Vagina (tissue), 2 donors: ENCODE measurements around the gene OR52A5.

ENCODE experiments used
- CTCF ChIP-seq, 3 experiments: fragments of 450-650 bp in 2 of 3; fragments of 200-600 bp in 1 of 3; sonication (generic) in 1 of 3; IDR thresholded peaks; one replicate each; pipeline ENCODE4 v1.5.1; 2017 to 2019; ENCODE audit warnings: antibody characterized with exemption in 3 of 3, mild to moderate bottlenecking in 2 of 3, moderate library complexity in 2 of 3
- POLR2A ChIP-seq, 2 donors: fragments of 450-650 bp; IDR thresholded peaks; one replicate each; pipeline ENCODE4 v1.6.1; 2017; ENCODE audit warnings: antibody characterized with exemption in 2 of 2, mild to moderate bottlenecking in 2 of 2, moderate library complexity in 2 of 2

GRCh38 chr11:5096011-5096410 lies 42.1 kb downstream of the OR52A5 start:
- TF ChIP-seq CTCF (IDR thresholded peaks at IDR 0.05) (no peak), POLR2A (IDR thresholded peaks at IDR 0.05) (no peak)
